Measurements from ENCODE around the gene HSP90AB1. TPM values are rescaled to one million over a fixed set of nuclear protein-coding genes. Genes with fewer than 3 reads are reported as not detected.

Gene HSP90AB1
- total RNA-seq, 6 experiments from 2014 or later = 847 to 1,026 (median 920) TPM

DNA sequence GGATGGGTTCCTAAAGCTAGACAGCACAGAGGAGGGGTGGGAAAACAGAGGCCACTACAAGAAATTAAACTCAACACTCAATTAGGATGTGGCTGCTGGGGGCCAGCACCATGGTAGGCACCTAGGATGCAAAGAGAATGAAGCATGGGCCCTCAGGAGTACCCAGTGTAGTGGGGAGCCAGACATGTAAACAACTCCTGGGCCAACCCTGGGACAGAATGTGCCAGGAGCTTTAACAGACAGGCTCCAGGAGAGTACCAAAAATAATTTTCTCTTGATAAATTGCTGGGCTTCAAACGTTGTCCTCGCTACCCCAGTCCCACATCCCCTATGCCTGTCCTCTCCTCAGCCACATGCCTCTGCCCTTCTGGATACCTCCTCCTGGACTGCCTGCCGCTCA lies 25.0 kb downstream of the HSP90AB1 start:
- no peak overlapping the region for H3K4me3 Mint-ChIP-seq
- H3K4me1 Mint-ChIP-seq (ENCODE audit: low read depth) = no peaks in the 10 kb centered on the region
- TF ChIP-seq, protein P1, sequence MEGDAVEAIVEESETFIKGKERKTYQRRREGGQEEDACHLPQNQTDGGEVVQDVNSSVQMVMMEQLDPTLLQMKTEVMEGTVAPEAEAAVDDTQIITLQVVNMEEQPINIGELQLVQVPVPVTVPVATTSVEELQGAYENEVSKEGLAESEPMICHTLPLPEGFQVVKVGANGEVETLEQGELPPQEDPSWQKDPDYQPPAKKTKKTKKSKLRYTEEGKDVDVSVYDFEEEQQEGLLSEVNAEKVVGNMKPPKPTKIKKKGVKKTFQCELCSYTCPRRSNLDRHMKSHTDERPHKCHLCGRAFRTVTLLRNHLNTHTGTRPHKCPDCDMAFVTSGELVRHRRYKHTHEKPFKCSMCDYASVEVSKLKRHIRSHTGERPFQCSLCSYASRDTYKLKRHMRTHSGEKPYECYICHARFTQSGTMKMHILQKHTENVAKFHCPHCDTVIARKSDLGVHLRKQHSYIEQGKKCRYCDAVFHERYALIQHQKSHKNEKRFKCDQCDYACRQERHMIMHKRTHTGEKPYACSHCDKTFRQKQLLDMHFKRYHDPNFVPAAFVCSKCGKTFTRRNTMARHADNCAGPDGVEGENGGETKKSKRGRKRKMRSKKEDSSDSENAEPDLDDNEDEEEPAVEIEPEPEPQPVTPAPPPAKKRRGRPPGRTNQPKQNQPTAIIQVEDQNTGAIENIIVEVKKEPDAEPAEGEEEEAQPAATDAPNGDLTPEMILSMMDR (IDR thresholded peaks at IDR 0.05) = no peak
- no peak for DNase-seq
- no peak overlapping the region for H3K27ac Mint-ChIP-seq
- H3K27me3 Mint-ChIP-seq (ENCODE audit: insufficient read depth) = peaks cover 40% of the 10 kb centered on the region
- H3K36me3 Mint-ChIP-seq (ENCODE audit: low read depth) = no peaks in the 10 kb centered on the region
- no peaks in the 10 kb centered on the region for H3K9me3 Mint-ChIP-seq

- TF ChIP-seq, protein P1 (IDR thresholded peaks at IDR 0.05) = no peak
- no peaks in the 10 kb centered on the region for H3K9me3 Mint-ChIP-seq
- no peaks in the 10 kb centered on the region for H3K4me1 Mint-ChIP-seq (ENCODE audit: low read depth)
- DNase-seq = no peak
- no peak overlapping the region for H3K4me3 Mint-ChIP-seq
- peaks cover 46% of the 10 kb centered on the region for H3K27me3 Mint-ChIP-seq (ENCODE audit: insufficient read depth)
- no peaks in the 10 kb centered on the region for H3K36me3 Mint-ChIP-seq (ENCODE audit: low read depth)
- H3K27ac Mint-ChIP-seq = no peak overlapping the region
These were observed 25.6 kb downstream of the HSP90AB1 start for GRCh38 chr6:44272529-44272928.

DNA sequence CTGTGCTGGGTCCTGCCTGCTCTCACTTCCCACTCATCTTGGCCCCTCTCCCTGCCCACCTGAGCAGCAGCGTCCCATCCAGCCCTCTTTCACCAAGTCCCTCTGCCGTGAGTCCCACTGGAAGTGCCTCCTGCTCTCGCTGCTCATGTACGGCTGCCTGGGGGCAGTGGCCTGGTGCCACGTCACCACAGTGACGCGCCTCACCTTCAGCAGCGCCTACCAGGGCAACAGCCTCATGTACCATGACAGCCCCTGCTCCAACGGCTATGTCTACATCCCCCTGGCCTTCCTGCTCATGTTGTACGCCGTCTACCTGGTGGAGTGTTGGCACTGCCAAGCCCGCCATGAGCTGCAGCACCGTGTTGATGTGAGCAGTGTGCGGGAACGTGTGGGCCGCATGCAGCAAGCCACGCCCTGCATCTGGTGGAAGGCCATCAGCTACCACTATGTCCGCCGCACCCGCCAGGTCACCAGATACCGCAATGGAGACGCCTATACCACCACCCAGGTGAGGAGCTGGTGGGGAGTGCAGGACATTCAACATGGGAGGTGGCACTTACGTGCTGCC lies 26.2 kb downstream of the HSP90AB1 start:
- DNase-seq = no peak
- no peaks in the 10 kb centered on the region for H3K9me3 Mint-ChIP-seq
- H3K4me1 Mint-ChIP-seq (ENCODE audit: low read depth) = no peaks in the 10 kb centered on the region
- peaks cover 51% of the 10 kb centered on the region for H3K27me3 Mint-ChIP-seq (ENCODE audit: insufficient read depth)
- no peaks in the 10 kb centered on the region for H3K36me3 Mint-ChIP-seq (ENCODE audit: low read depth)
- TF ChIP-seq, protein P1 (IDR thresholded peaks at IDR 0.05) = no peak
- no peak overlapping the region for H3K27ac Mint-ChIP-seq
- H3K4me3 Mint-ChIP-seq = no peak overlapping the region

DNA sequence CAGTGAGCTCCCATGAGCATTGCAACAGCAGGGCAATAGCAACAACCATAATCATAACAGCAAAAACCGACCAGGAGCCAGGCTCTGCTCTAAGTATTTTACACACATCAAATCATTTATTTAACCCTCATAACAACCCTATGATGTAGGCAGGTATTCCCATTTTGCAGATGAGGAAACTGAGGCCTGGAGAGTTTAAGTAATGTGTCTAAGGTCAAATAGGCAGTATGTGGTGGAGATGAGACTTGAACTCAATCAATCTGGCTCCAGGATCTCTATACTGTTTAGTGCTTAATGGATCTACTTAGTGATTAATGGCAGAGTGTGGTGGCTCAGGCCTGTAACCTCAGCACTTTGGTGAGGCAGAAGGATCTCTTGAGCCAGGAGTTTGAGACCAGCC lies 26.7 kb downstream of the HSP90AB1 start:
- peaks cover 51% of the 10 kb centered on the region for H3K27me3 Mint-ChIP-seq (ENCODE audit: insufficient read depth)
- no peaks in the 10 kb centered on the region for H3K36me3 Mint-ChIP-seq (ENCODE audit: low read depth)
- no peak for DNase-seq
- no peaks in the 10 kb centered on the region for H3K9me3 Mint-ChIP-seq
- H3K27ac Mint-ChIP-seq = no peak overlapping the region
- H3K4me1 Mint-ChIP-seq (ENCODE audit: low read depth) = no peaks in the 10 kb centered on the region
- H3K4me3 Mint-ChIP-seq = no peak overlapping the region
- TF ChIP-seq, protein P1 (IDR thresholded peaks at IDR 0.05) = no peak

- Mint-ChIP-seq H3K4me3 (no peak overlapping the region), H3K27me3 (ENCODE audit: insufficient read depth) (peaks cover 47% of the 10 kb centered on the region), H3K36me3 (ENCODE audit: low read depth) (no peaks in the 10 kb centered on the region), H3K27ac (no peak overlapping the region), H3K9me3 (no peaks in the 10 kb centered on the region), H3K4me1 (ENCODE audit: low read depth) (peaks cover 7% of the 10 kb centered on the region)
- TF ChIP-seq, protein P1 (IDR thresholded peaks at IDR 0.05) = no peak
- DNase-seq = no peak
These were observed 28.4 kb downstream of the HSP90AB1 start for GRCh38 chr6:44275271-44275748.

Measured in HFFc6 (cell line).